Activated CD4-positive, alpha-beta T cell treated with anti-CD3 and anti-CD28 coated beads, Interleukin-2, amount 10 ng/mL, durations not matched to agents 7 days and 5 days (primary cell): ENCODE results near the gene SLC27A1. TPM values are rescaled to one million over a fixed set of nuclear protein-coding genes. Genes with fewer than 3 reads are reported as not detected.
A peak's percentile ranks its signal among the peaks of the same experiment; 100 is the strongest.

Experiments
- CTCF ChIA-PET: fragments of 350-600 bp; sonication (Branson Sonifier 250); formaldehyde crosslinking; loops from one replicate; lab custom pipeline; 2021; ENCODE audit warnings: antibody characterized with exemption; lab: Charles Lee
- POLR2A ChIA-PET: fragments of 350-600 bp; sonication (Branson Sonifier 250); formaldehyde crosslinking; loops from one replicate; lab custom pipeline; 2021; ENCODE audit warnings: antibody characterized with exemption; lab: Charles Lee
- DNase-seq: peaks from one replicate; pipeline ENCODE4 v3.0.0-alpha.2; 2020
- H3K27ac Mint-ChIP-seq: one replicate; pipeline ENCODE4 v1.8.0; 2021; ENCODE audit warnings: mild to moderate bottlenecking, moderate library complexity, mixed read lengths
- H3K27me3 Mint-ChIP-seq: one replicate; pipeline ENCODE4 v1.8.0; 2021; ENCODE audit warnings: mixed read lengths
- H3K36me3 Mint-ChIP-seq: one replicate; pipeline ENCODE4 v1.8.0; 2021; ENCODE audit warnings: low read depth, mixed read lengths
- H3K4me1 Mint-ChIP-seq: one replicate; pipeline ENCODE4 v1.8.0; 2021; ENCODE audit warnings: mixed read lengths
- H3K4me3 Mint-ChIP-seq: one replicate; pipeline ENCODE4 v1.8.0; 2021; ENCODE audit warnings: mild to moderate bottlenecking, moderate library complexity, mixed read lengths
- H3K9me3 Mint-ChIP-seq: one replicate; pipeline ENCODE4 v1.8.0; 2021; ENCODE audit warnings: mixed read lengths
- total RNA-seq, 2 experiments: library from RNA; stranded (reverse); gene quantifications; one replicate each; pipeline ENCODE4 v1.2.3, GENCODE V29; 2021

The SLC27A1 gene
- total RNA-seq, 2 experiments from 2014 or later: 2.1 to 2.8 TPM

- H3K27ac Mint-ChIP-seq: peak within 1 kb of the TSS; percentile 82
- DNase-seq: peak; percentile 99
- no peaks in the 10 kb centered on the region for H3K27me3 Mint-ChIP-seq
- no peaks in the 10 kb centered on the region for H3K9me3 Mint-ChIP-seq
- ChIA-PET CTCF (no interaction called here), POLR2A (no interaction called here)
- peaks cover 19% of the 10 kb centered on the region for H3K36me3 Mint-ChIP-seq
- H3K4me3 Mint-ChIP-seq: peak within 1 kb of the TSS; percentile 82
- H3K4me1 Mint-ChIP-seq: peaks cover 20% of the 10 kb centered on the region
Measured at GRCh38 chr19:17555480-17555928, 85.2 kb downstream of the SLC27A1 start, which contains the start of gene COLGALT1. TSS of gene COLGALT1 (plus strand) at chr19:17555649. CDS start at chr19:17555714, 65 bp downstream.

Other genes with a start within 250 kb of the SLC27A1 start
- gene OCEL1, start 244.3 kb upstream of the SLC27A1 start, total RNA-seq: 10 to 100 TPM; 19.6 to 23.1 TPM
- gene NR2F6, start 224.6 kb upstream of the SLC27A1 start, total RNA-seq: 1 to 10 TPM; 3.6 to 3.8 TPM
- under 1 TPM in 1 of 2 experiments, not detected in 1; 0.27 TPM for gene USHBP1, start 205.8 kb upstream of the SLC27A1 start, total RNA-seq
- 100 to 1,000 TPM; 111 to 113 TPM for gene BABAM1, start 203.1 kb upstream of the SLC27A1 start, total RNA-seq
- gene ANKLE1, start 188.6 kb upstream of the SLC27A1 start, total RNA-seq: 1 to 10 TPM; 1.7 to 1.9 TPM
- 10 to 100 TPM in 1 of 2 experiments, 1 to 10 TPM in 1; 9.3 to 10.1 TPM for gene ABHD8, start 167.1 kb upstream of the SLC27A1 start, total RNA-seq
- 10 to 100 TPM; 79.5 to 80.8 TPM for gene MRPL34, start 164.7 kb upstream of the SLC27A1 start, total RNA-seq
- gene DDA1, start 161.0 kb upstream of the SLC27A1 start, total RNA-seq: 10 to 100 TPM; 39.5 to 45.3 TPM
- gene ANO8, start 135.7 kb upstream of the SLC27A1 start, total RNA-seq: 10 to 100 TPM; 16.4 to 17.5 TPM
- 10 to 100 TPM; 30.9 to 41.3 TPM for gene GTPBP3, start 133.0 kb upstream of the SLC27A1 start, total RNA-seq
- not detected for gene PLVAP, start 93.2 kb upstream of the SLC27A1 start, total RNA-seq
- gene CCDC194, start 76.3 kb upstream of the SLC27A1 start, total RNA-seq: 1 to 10 TPM; 3.7 to 4.2 TPM
- gene BST2, start 64.9 kb upstream of the SLC27A1 start, total RNA-seq: 100 to 1,000 TPM; 192 to 198 TPM
- 10 to 100 TPM; 33.5 to 44.5 TPM for gene MVB12A, start 50.5 kb upstream of the SLC27A1 start, total RNA-seq
- not detected for gene TMEM221, start 21.9 kb upstream of the SLC27A1 start, total RNA-seq
- gene NXNL1, start 9.6 kb upstream of the SLC27A1 start, total RNA-seq: not detected
- 10 to 100 TPM; 81.8 to 93.0 TPM for gene PGLS, start 41.1 kb downstream of the SLC27A1 start, total RNA-seq
- gene COLGALT1, start 85.1 kb downstream of the SLC27A1 start, total RNA-seq: 10 to 100 TPM; 55.4 to 62.0 TPM
- under 1 TPM; 0.02 to 0.04 TPM for gene UNC13A, start 217.8 kb downstream of the SLC27A1 start, total RNA-seq
- gene MAP1S, start 249.0 kb downstream of the SLC27A1 start, total RNA-seq: 10 to 100 TPM; 75.3 to 75.7 TPM